Measurements from ENCODE around the gene SMYD3.

GRCh38 chr1:246187834-246188372 lies 319.2 kb downstream of the SMYD3 start:
- no peak for TF ChIP-seq CTCF (IDR thresholded peaks at IDR 0.05; ENCODE audit: insufficient read depth, low read length, poor library complexity, severe bottlenecking)
- TF ChIP-seq EZH2phosphoT487 (conservative IDR thresholded peaks at IDR 0.05; ENCODE audit: low read length) = no peak
